Trophoblast cell (in vitro differentiated cells and primary cell): ENCODE data around the gene SNCA.

Experiments used
- DNase-seq, 2 donors: peaks; one replicate each; pipeline ENCODE4 v3.0.0-alpha.2; 2016
- H2AFZ ChIP-seq: 2 replicates; pipeline ENCODE4 v1.6.1; 2013; ENCODE audit warnings: low read length, moderate library complexity, mild to moderate bottlenecking; ENCODE audit not compliant: insufficient read depth, poor library complexity
- H2AK5ac ChIP-seq: 2 replicates; pipeline ENCODE4 v1.6.1; 2013; ENCODE audit warnings: mild to moderate bottlenecking, low read length
- H2BK120ac ChIP-seq: 2 replicates; pipeline ENCODE4 v1.6.1; 2013; ENCODE audit warnings: low read length, mild to moderate bottlenecking, moderate library complexity; ENCODE audit not compliant: insufficient read depth, poor library complexity
- H2BK12ac ChIP-seq: 2 replicates; pipeline ENCODE4 v1.6.1; 2013; ENCODE audit warnings: mild to moderate bottlenecking, low read length, moderate library complexity
- H2BK5ac ChIP-seq: 2 replicates; pipeline ENCODE4 v1.6.1; 2013; ENCODE audit warnings: low read length, low read depth, moderate library complexity, mild to moderate bottlenecking; ENCODE audit not compliant: poor library complexity
- H3K14ac ChIP-seq: 2 replicates; pipeline ENCODE4 v1.6.1; 2013; ENCODE audit warnings: mild to moderate bottlenecking, low read length
- H3K18ac ChIP-seq: 2 replicates; pipeline ENCODE4 v1.6.1; 2013; ENCODE audit warnings: mild to moderate bottlenecking, low read length
- H3K23ac ChIP-seq: 2 replicates; pipeline ENCODE4 v1.6.1; 2013; ENCODE audit warnings: low read length
- H3K27ac ChIP-seq: 2 replicates; pipeline ENCODE4 v1.5.1; 2013; ENCODE audit warnings: low read depth, mild to moderate bottlenecking, inconsistent platforms, low read length, moderate library complexity
- H3K27me3 ChIP-seq: 2 replicates; pipeline ENCODE4 v1.6.1; 2013; ENCODE audit warnings: inconsistent platforms, mild to moderate bottlenecking, low read length, moderate library complexity; ENCODE audit not compliant: insufficient read depth
- H3K36me3 ChIP-seq, 2 experiments: 1 replicate in 1 of 2; 2 replicates in 1 of 2; pipeline ENCODE4 v1.6.1; 2013; ENCODE audit warnings: low read length in 2 of 2, mild to moderate bottlenecking in 2 of 2, moderate library complexity in 1 of 2; ENCODE audit not compliant: insufficient read depth in 2 of 2, control insufficient read depth in 1 of 2
- H3K4ac ChIP-seq: 2 replicates; pipeline ENCODE4 v1.6.1; 2013; ENCODE audit warnings: low read depth, mild to moderate bottlenecking, low read length, moderate library complexity
- H3K4me1 ChIP-seq, 2 experiments: 1 replicate in 1 of 2; 2 replicates in 1 of 2; pipeline ENCODE4 v1.6.1; 2013; ENCODE audit warnings: low read length in 2 of 2, mild to moderate bottlenecking in 2 of 2, moderate library complexity in 1 of 2; ENCODE audit not compliant: insufficient read depth in 2 of 2, control insufficient read depth in 1 of 2
- H3K4me2 ChIP-seq: 2 replicates; pipeline ENCODE4 v1.6.1; 2013; ENCODE audit warnings: inconsistent platforms, mild to moderate bottlenecking, low read length, moderate library complexity
- H3K4me3 ChIP-seq: 2 replicates; pipeline ENCODE4 v1.5.1; 2013; ENCODE audit warnings: mild to moderate bottlenecking, low read depth, low read length, inconsistent platforms
- H3K79me1 ChIP-seq: one replicate; pipeline ENCODE4 v1.6.1; 2013; ENCODE audit warnings: low read length
- H3K79me2 ChIP-seq: 2 replicates; pipeline ENCODE4 v1.6.1; 2013; ENCODE audit warnings: low read length, mild to moderate bottlenecking; ENCODE audit not compliant: control insufficient read depth, insufficient read depth, poor library complexity
- H3K9ac ChIP-seq: 2 replicates; pipeline ENCODE4 v1.6.1; 2013; ENCODE audit warnings: mild to moderate bottlenecking, low read length
- H3K9me3 ChIP-seq: 2 replicates; pipeline ENCODE4 v1.6.1; 2013; ENCODE audit warnings: low read depth, mild to moderate bottlenecking, control low read depth, inconsistent platforms, low read length; ENCODE audit not compliant: insufficient read depth
- H4K12ac ChIP-seq: 2 replicates; pipeline ENCODE4 v1.6.1; 2013; ENCODE audit warnings: low read depth, mild to moderate bottlenecking, low read length, moderate library complexity
- H4K8ac ChIP-seq: 2 replicates; pipeline ENCODE4 v1.6.1; 2013; ENCODE audit warnings: low read depth, mild to moderate bottlenecking, low read length, moderate library complexity
- H4K91ac ChIP-seq: one replicate; pipeline ENCODE4 v1.6.1; 2013; ENCODE audit warnings: low read depth, mild to moderate bottlenecking, low read length, moderate library complexity
- WGBS: extraction: QIAGEN DNeasy Blood & Tissue Kit; methylation state at CpG from one replicate; pipeline ENCODE4 v1.1.7; 2013; ENCODE audit warnings: missing lambda C conversion rate; ENCODE audit not compliant: insufficient read length, insufficient coverage; ENCODE audit errors: extremely low coverage; 5-methylcytosine and 5-hydroxymethylcytosine counted together

Gene SNCA

GRCh38 chr4:89759426-89759825 is 77.5 kb downstream of the SNCA start:
- H3K23ac ChIP-seq, result no peak overlapping the region
- no CpG with 5 or more reads among the region's 2 CpGs for WGBS

DNA sequence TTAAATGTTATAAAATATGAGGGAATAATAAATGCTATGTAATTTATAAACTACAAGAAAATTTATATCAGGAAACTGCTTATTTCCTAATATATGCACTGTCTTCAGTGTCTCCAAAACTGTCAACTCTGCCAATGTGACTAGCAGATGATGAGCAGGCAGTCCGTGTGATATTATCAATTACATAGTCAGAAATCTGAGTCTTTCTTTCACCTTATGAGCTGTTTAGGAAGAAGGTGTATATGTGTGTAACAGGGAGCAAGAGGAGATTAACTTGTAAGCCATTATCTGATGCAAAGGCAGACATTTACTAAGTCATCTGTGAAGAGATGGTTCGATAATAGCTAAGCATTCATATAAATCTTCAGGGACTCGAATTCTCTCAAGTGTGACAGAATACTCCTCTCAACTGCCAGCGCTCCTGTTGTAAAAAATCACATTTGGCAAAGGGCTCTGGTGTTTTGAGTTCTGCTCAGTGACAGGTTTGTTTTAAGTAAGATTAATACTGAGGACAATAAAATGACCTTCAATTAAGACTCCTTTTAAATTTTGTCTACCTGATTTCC is 79.7 kb downstream of the SNCA start:
- no CpG with 5 or more reads among the region's 4 CpGs for WGBS
- H2BK12ac ChIP-seq, result no peak overlapping the region
- H3K23ac ChIP-seq, result no peak overlapping the region
- H3K9ac ChIP-seq, result no peak overlapping the region
- H2BK120ac ChIP-seq, result no peak overlapping the region
- H3K9me3 ChIP-seq, result no peaks in the 10 kb centered on the region
- H3K36me3 ChIP-seq, result no peaks in the 10 kb centered on the region
- H3K27ac ChIP-seq, result no peak overlapping the region
- H3K79me1 ChIP-seq, result no peaks in the 10 kb centered on the region
- no peak overlapping the region for H4K91ac ChIP-seq
- no peak overlapping the region for H3K4me3 ChIP-seq
- H3K4ac ChIP-seq, result no peak overlapping the region
- no peak overlapping the region for H4K12ac ChIP-seq
- no peak overlapping the region for H2BK5ac ChIP-seq
- H3K27me3 ChIP-seq, result no peaks in the 10 kb centered on the region
- H4K8ac ChIP-seq, result no peak overlapping the region
- H3K4me1 ChIP-seq, result peaks cover 0 to 3% of the 10 kb centered on the region in 2 experiments
- H3K79me2 ChIP-seq, result no peaks in the 10 kb centered on the region
- H3K14ac ChIP-seq, result no peak overlapping the region
- H2AFZ ChIP-seq, result no peak overlapping the region
- H3K4me2 ChIP-seq, result no peak overlapping the region
- DNase-seq, result no peak
- H2AK5ac ChIP-seq, result no peak overlapping the region
- H3K18ac ChIP-seq, result no peak overlapping the region

More at GRCh38 chr4:89759426-89759825, 77.5 kb downstream of the SNCA start:
- Histone ChIP-seq H3K36me3 (no peaks in the 10 kb centered on the region), H3K4me2 (no peak overlapping the region), H2BK5ac (no peak overlapping the region), H3K27me3 (no peaks in the 10 kb centered on the region), H2BK12ac (no peak overlapping the region), H3K9me3 (no peaks in the 10 kb centered on the region), H3K79me2 (no peaks in the 10 kb centered on the region), H3K79me1 (no peaks in the 10 kb centered on the region), H3K14ac (no peak overlapping the region), H3K4me1 (no peaks in the 10 kb centered on the region), H3K4ac (no peak overlapping the region), H4K8ac (no peak overlapping the region), H4K12ac (no peak overlapping the region), H3K27ac (no peak overlapping the region), H3K18ac (no peak overlapping the region), H2AK5ac (no peak overlapping the region), H3K4me3 (no peak overlapping the region), H2BK120ac (no peak overlapping the region), H2AFZ (no peak overlapping the region), H4K91ac (no peak overlapping the region), H3K9ac (no peak overlapping the region)
- peak; percentile 8 to 73 for DNase-seq

- no peak overlapping the region for H3K4me2 ChIP-seq
- no peak overlapping the region for H3K23ac ChIP-seq
- H4K8ac ChIP-seq, result no peak overlapping the region
- H3K27me3 ChIP-seq, result no peaks in the 10 kb centered on the region
- H3K79me1 ChIP-seq, result no peaks in the 10 kb centered on the region
- no peak overlapping the region for H2AK5ac ChIP-seq
- no peaks in the 10 kb centered on the region for H3K36me3 ChIP-seq
- H3K27ac ChIP-seq, result no peak overlapping the region
- H3K79me2 ChIP-seq, result no peaks in the 10 kb centered on the region
- H3K4me1 ChIP-seq, result peaks cover 0 to 3% of the 10 kb centered on the region in 2 experiments
- no peak overlapping the region for H2BK12ac ChIP-seq
- H3K4ac ChIP-seq, result no peak overlapping the region
- H2BK5ac ChIP-seq, result no peak overlapping the region
- H2AFZ ChIP-seq, result no peak overlapping the region
- no peak overlapping the region for H3K9ac ChIP-seq
- no peak for DNase-seq
- no peak overlapping the region for H3K14ac ChIP-seq
- no peak overlapping the region for H4K12ac ChIP-seq
- H4K91ac ChIP-seq, result no peak overlapping the region
- H3K18ac ChIP-seq, result no peak overlapping the region
- H2BK120ac ChIP-seq, result no peak overlapping the region
- H3K4me3 ChIP-seq, result no peak overlapping the region
- H3K9me3 ChIP-seq, result no peaks in the 10 kb centered on the region
Observed at GRCh38 chr4:89755220-89755619, 81.7 kb downstream of the SNCA start.

GRCh38 chr4:89754531-89754930 is 82.4 kb downstream of the SNCA start:
- no peaks in the 10 kb centered on the region for H3K79me2 ChIP-seq
- H3K18ac ChIP-seq, result no peak overlapping the region
- no peaks in the 10 kb centered on the region for H3K9me3 ChIP-seq
- H4K91ac ChIP-seq, result no peak overlapping the region
- H3K27me3 ChIP-seq, result no peaks in the 10 kb centered on the region
- H3K9ac ChIP-seq, result no peak overlapping the region
- H2AK5ac ChIP-seq, result no peak overlapping the region
- no peak overlapping the region for H3K4me3 ChIP-seq
- no peak overlapping the region for H2AFZ ChIP-seq
- no peak overlapping the region for H2BK12ac ChIP-seq
- H3K23ac ChIP-seq, result no peak overlapping the region
- DNase-seq, result no peak
- no peak overlapping the region for H4K12ac ChIP-seq
- WGBS, result no CpG with 5 or more reads among the region's 4 CpGs
- H3K4me1 ChIP-seq, result peaks cover 0 to 3% of the 10 kb centered on the region in 2 experiments
- no peak overlapping the region for H2BK120ac ChIP-seq
- H4K8ac ChIP-seq, result no peak overlapping the region
- H3K79me1 ChIP-seq, result no peaks in the 10 kb centered on the region
- H3K36me3 ChIP-seq, result no peaks in the 10 kb centered on the region
- no peak overlapping the region for H3K4ac ChIP-seq
- H3K14ac ChIP-seq, result no peak overlapping the region
- H2BK5ac ChIP-seq, result no peak overlapping the region
- H3K27ac ChIP-seq, result no peak overlapping the region
- H3K4me2 ChIP-seq, result no peak overlapping the region
